Measurements from ENCODE around the gene ENO1. TPM values are rescaled to one million over a fixed set of nuclear protein-coding genes. Genes with fewer than 3 reads are reported as not detected.
A peak's percentile ranks its signal among the peaks of the same experiment; 100 is the strongest.

Gene ENO1
- total RNA-seq, 2 experiments from 2014 or later: 4,199 to 4,245 TPM

GRCh38 chr1:8864713-8865344 lies 13.7 kb downstream of the ENO1 start:
- POLR2A ChIA-PET: interaction anchor here (0.7 to 12.6 kb wide), 12 partner anchors 5 to 140 kb away, joined by 3 to 197 read pairs (median 4); partner anchors contain the start of gene ENO1
- H3K4me3 Mint-ChIP-seq: no peak overlapping the region

GRCh38 chr1:8863794-8864233 lies 14.7 kb downstream of the ENO1 start:
- Mint-ChIP-seq H3K9me3 (no peaks in the 10 kb centered on the region), H3K27me3 (no peaks in the 10 kb centered on the region), H3K4me1 (ENCODE audit: low read depth) (peaks cover 54% of the 10 kb centered on the region), H3K27ac (peak overlapping the region; percentile 36), H3K36me3 (ENCODE audit: low read depth) (peaks cover 89% of the 10 kb centered on the region), H3K4me3 (no peak overlapping the region)
- CTCF ChIA-PET: interaction anchor here (1.1 to 8.5 kb wide), 4 partner anchors 15 to 141 kb away, joined by 4 to 84 read pairs (median 16); no protein-coding TSS in a partner anchor
- DNase-seq: no peak
- POLR2A ChIA-PET: interaction anchor here (0.9 to 12.6 kb wide), 8 partner anchors 7 to 124 kb away, joined by 3 to 197 read pairs (median 6); partner anchors contain the start of gene ENO1
- no peak for TF ChIP-seq CTCF (IDR thresholded peaks at IDR 0.05)
- no peak for ATAC-seq
- intact Hi-C loops (cut with micrococcal nuclease): no loop called here

More at GRCh38 chr1:8864713-8865344, 13.7 kb downstream of the ENO1 start:
- DNase-seq (no peak), ATAC-seq (no peak)
- TF ChIP-seq CTCF (IDR thresholded peaks at IDR 0.05): no peak
- Mint-ChIP-seq H3K27ac (peak overlapping the region; percentile 34), H3K9me3 (no peaks in the 10 kb centered on the region), H3K36me3 (ENCODE audit: low read depth) (peaks cover 91% of the 10 kb centered on the region), H3K4me1 (ENCODE audit: low read depth) (peaks cover 60% of the 10 kb centered on the region), H3K27me3 (no peaks in the 10 kb centered on the region)
- intact Hi-C loops (cut with micrococcal nuclease): no loop called here
- CTCF ChIA-PET: interaction anchor here (0.5 to 8.5 kb wide), 6 partner anchors 7 to 140 kb away, joined by 3 to 84 read pairs (median 4); no protein-coding TSS in a partner anchor

- intact Hi-C loops (cut with micrococcal nuclease): no loop called here
Observed at GRCh38 chr1:8863138-8863537, 15.3 kb downstream of the ENO1 start.

GRCh38 chr1:8862528-8862927 lies 16.0 kb downstream of the ENO1 start:
- no peaks in the 10 kb centered on the region for H3K9me3 Mint-ChIP-seq
- ATAC-seq (peak; percentile 15), DNase-seq (peak; percentile 72)
- peaks cover 50% of the 10 kb centered on the region for H3K4me1 Mint-ChIP-seq (ENCODE audit: low read depth)
- CTCF ChIA-PET: interaction anchor here (1.0 to 8.5 kb wide), 12 partner anchors 9 to 143 kb away, joined by 3 to 104 read pairs (median 8); partner anchors contain the start of gene ENO1
- no peaks in the 10 kb centered on the region for H3K27me3 Mint-ChIP-seq
- peak overlapping the region; percentile 36 for H3K27ac Mint-ChIP-seq
- intact Hi-C loops (cut with micrococcal nuclease): no loop called here
- POLR2A ChIA-PET: interaction anchor here (0.5 to 12.6 kb wide), 9 partner anchors 8 to 818 kb away, joined by 3 to 197 read pairs (median 4); partner anchors contain the start of gene ENO1
- no peak overlapping the region for H3K4me3 Mint-ChIP-seq
- peaks cover 89% of the 10 kb centered on the region for H3K36me3 Mint-ChIP-seq (ENCODE audit: low read depth)
- peak; percentile 65 for TF ChIP-seq CTCF (IDR thresholded peaks at IDR 0.05)

More at GRCh38 chr1:8863138-8863537, 15.3 kb downstream of the ENO1 start:
- ATAC-seq (no peak), DNase-seq (no peak)
- no peak for TF ChIP-seq CTCF (IDR thresholded peaks at IDR 0.05)
- Mint-ChIP-seq H3K27ac (peak overlapping the region; percentile 36), H3K4me3 (no peak overlapping the region), H3K4me1 (ENCODE audit: low read depth) (peaks cover 55% of the 10 kb centered on the region), H3K9me3 (no peaks in the 10 kb centered on the region), H3K27me3 (no peaks in the 10 kb centered on the region), H3K36me3 (ENCODE audit: low read depth) (peaks cover 93% of the 10 kb centered on the region)
- CTCF ChIA-PET: interaction anchor here (1.3 to 8.5 kb wide), 10 partner anchors 9 to 142 kb away, joined by 5 to 104 read pairs (median 8); no protein-coding TSS in a partner anchor
- POLR2A ChIA-PET: interaction anchor here (0.5 to 12.6 kb wide), 11 partner anchors 7 to 817 kb away, joined by 3 to 197 read pairs (median 4); partner anchors contain the start of gene ENO1
